Smooth muscle cell of the umbilical artery (primary cell): ENCODE results near the gene ENPP1. TPM values are rescaled to one million over a fixed set of nuclear protein-coding genes. Genes with fewer than 3 reads are reported as not detected.

Experiments used
- total RNA-seq: library from RNA; depleted of rRNA; stranded (reverse); fragments of >200 nt; gene quantifications from 2 replicates; pipeline ENCODE4 v1.2.3, GENCODE V29; 2014

The ENPP1 gene
- total RNA-seq: 15.7 and 42.2 TPM in 2 replicates

DNA sequence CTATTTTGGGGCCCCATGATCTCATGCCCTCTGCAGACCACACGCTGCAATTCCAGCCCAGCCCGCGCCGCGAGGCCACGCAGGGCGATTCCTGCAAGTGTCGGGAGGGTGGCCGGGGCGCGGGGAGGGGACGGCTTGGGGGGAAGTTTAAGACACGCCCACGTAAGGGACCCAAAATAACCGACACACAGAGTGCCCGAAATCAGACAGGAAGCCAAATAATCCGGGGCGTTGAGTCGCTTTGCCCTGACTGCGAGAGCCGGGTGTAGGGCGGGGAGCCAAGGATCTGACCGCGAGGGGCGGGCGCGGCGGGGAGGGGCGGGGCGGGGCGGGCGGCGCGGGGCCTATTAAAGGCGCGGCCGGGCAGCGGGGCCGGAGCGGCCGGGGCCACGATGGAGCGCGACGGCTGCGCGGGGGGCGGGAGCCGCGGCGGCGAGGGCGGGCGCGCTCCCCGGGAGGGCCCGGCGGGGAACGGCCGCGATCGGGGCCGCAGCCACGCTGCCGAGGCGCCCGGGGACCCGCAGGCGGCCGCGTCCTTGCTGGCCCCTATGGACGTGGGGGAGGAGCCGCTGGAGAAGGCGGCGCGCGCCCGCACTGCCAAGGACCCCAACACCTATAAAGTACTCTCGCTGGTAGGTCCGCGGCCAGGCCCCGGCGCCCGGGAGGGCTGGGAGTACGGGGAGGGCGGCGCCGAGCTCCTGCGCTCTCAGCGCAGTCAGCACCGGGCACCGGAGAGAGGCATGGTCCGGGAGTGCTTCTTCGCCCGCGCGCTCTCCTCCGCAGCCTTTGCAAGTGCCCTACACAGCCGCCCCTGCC, at the start of gene ENPP1:
TSS of gene ENPP1 (plus strand) at position 377 of the 816 bp plus-strand sequence. CDS start at position 393, 16 bp downstream.

Other genes with a start within 250 kb of the ENPP1 start
- not detected in 2 replicates for gene ARG1, start 234.8 kb upstream of the ENPP1 start, total RNA-seq
- gene MED23, start 179.8 kb upstream of the ENPP1 start, total RNA-seq: 38.5 and 38.9 TPM in 2 replicates
- 0.59 TPM in 1 of 2 replicates, not detected in the other for gene ENPP3, start 170.7 kb upstream of the ENPP1 start, total RNA-seq
- gene OR2A4, start 106.6 kb upstream of the ENPP1 start, total RNA-seq: not detected in 2 replicates
- not detected in 2 replicates for gene CTAGE9, start 97.0 kb upstream of the ENPP1 start, total RNA-seq
- 176 and 540 TPM in 2 replicates for gene CCN2, start 143.4 kb downstream of the ENPP1 start, total RNA-seq